A549 (cell line): Measurements from ENCODE around the gene HSD11B1.

Experiments used
- CTCF ChIP-seq: fragments of >200 bp; sonication (Bioruptor Twin); formaldehyde crosslinking; IDR thresholded peaks from 3 replicates; pipeline ENCODE4 v1.5.1; 2016
- NPAS2 ChIP-seq: fragments of 250-450 bp; sonication (Bioruptor Pico); IDR thresholded peaks from 2 replicates; pipeline ENCODE4 v1.8.0; 2022; ENCODE audit warnings: mild to moderate bottlenecking, moderate library complexity, borderline replicate concordance
- POLR2A ChIP-seq: IDR thresholded peaks from 2 replicates; pipeline ENCODE4 v1.6.1; 2012; ENCODE audit warnings: mild to moderate bottlenecking, low read length
- RNF2 ChIP-seq: fragments of 200-600 bp; sonication (generic); IDR thresholded peaks from 2 replicates; pipeline ENCODE4 v1.6.1; 2016; ENCODE audit warnings: low read depth, mild to moderate bottlenecking, antibody characterized with exemption, moderate library complexity, borderline replicate concordance

- TF ChIP-seq NPAS2 (CRISPR knock-in tag), result no peak
- no peak for TF ChIP-seq POLR2A
- TF ChIP-seq CTCF, result no peak
- no peak for TF ChIP-seq RNF2
Observed at GRCh38 chr1:209775678-209776077, 71.0 kb downstream of the HSD11B1 start.
